Measurements from ENCODE around the gene CDH13. TPM values are rescaled to one million over a fixed set of nuclear protein-coding genes. Genes with fewer than 3 reads are reported as not detected.

CDH13 gene
- total RNA-seq, 4 donors from 2014 or later, result 3.1 to 13.5 (median 8.9) TPM

DNA sequence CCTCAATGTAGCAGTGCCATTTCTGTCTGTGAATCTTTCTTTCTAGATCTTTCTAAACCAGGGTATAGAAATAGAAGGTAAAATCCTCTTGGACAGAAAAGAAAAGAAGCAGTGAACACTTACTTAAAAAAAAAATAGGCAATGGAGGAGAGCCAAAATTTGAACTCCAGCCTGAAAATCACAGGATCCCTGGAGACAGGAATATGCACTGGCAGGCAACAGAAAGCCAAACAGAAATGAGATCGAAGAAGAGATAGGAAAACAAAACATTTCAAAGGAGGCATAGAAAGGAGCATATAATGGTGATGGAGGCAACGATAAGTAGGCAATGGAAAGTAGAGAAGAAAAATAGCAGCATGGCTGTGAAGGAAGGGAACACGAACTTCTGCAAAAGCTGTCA, 927.3 kb downstream of the CDH13 start:
- Histone ChIP-seq H3K9me3 (no peaks in the 10 kb centered on the region), H3K36me3 (no peaks in the 10 kb centered on the region), H3K27me3 (peaks cover 0 to 14% (median 0%) of the 10 kb centered on the region in 4 donors), H3K27ac (replicated peaks in 1 of 4) (no peak overlapping the region), H3K4me3 (no peak overlapping the region), H3K4me1 (no peaks in the 10 kb centered on the region)
- no peak for TF ChIP-seq POLR2A (IDR thresholded peaks at IDR 0.05; ENCODE audit: low read depth)
- TF ChIP-seq EP300 (IDR thresholded peaks at IDR 0.05), result no peak
- TF ChIP-seq CTCF (IDR thresholded peaks at IDR 0.05), result no peak
- no peak for TF ChIP-seq POLR2AphosphoS5 (IDR thresholded peaks at IDR 0.05)
- DNase-seq (ENCODE audit: extremely low spot score), result no peak
- intact Hi-C loops (cut with DNase I), result no loop called here
- 62% methylated on average over 3 of the region's 3 CpGs for WGBS

DNA sequence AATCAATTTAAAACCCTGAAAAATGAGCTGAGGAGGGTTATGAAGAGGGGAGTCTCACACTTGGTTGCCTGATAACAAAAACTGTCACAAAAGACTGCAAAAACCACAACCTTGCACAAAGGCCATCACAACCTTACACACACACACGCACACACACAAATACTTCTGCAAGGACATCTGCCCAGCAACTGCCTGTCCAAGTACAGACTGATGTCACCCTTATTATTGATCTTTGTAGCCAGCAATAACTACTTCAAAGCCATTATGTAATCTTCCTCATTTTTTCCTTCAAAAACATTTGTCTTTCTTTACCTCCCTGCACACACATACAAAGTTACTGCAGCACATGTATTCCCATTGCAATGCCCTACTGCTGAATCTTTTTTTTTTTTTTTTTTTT, 927.8 kb downstream of the CDH13 start:
- no peaks in the 10 kb centered on the region for H3K4me1 ChIP-seq
- 71% methylated on average over 1 of the region's 1 CpG for WGBS
- intact Hi-C loops (cut with DNase I), result no loop called here
- no peaks in the 10 kb centered on the region for H3K36me3 ChIP-seq
- no peak overlapping the region for H3K27ac ChIP-seq (replicated peaks in 1 of 4)
- no peak overlapping the region for H3K4me3 ChIP-seq
- DNase-seq (ENCODE audit: extremely low spot score), result no peak
- H3K27me3 ChIP-seq, result peaks cover 0 to 14% (median 0%) of the 10 kb centered on the region in 4 donors
- no peaks in the 10 kb centered on the region for H3K9me3 ChIP-seq
- TF ChIP-seq POLR2A (IDR thresholded peaks at IDR 0.05; ENCODE audit: low read depth) (no peak), CTCF (IDR thresholded peaks at IDR 0.05) (no peak), EP300 (IDR thresholded peaks at IDR 0.05) (no peak), POLR2AphosphoS5 (IDR thresholded peaks at IDR 0.05) (no peak)

DNA sequence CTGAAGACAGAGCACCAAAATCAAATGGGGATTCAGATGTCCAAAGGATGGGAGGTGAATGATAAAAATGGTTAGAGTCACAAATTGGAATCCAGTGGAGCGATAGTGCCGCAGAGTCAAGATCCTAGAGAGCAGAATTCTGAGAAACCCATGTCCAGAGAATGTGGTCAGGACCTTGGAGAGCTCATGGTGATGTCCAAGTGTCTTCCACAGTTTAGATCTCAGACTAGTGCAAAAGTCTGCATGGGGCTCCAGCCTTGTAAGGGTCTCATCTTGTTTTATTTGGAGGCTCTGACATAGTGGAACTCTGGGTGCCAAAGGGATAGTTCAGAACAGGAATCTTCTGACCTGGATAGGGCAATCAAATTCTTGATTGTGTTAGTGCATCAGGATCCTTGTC, 935.1 kb downstream of the CDH13 start:
- Histone ChIP-seq H3K4me3 (no peak overlapping the region), H3K9me3 (no peaks in the 10 kb centered on the region), H3K36me3 (no peaks in the 10 kb centered on the region), H3K27me3 (peaks cover 0 to 5% (median 0%) of the 10 kb centered on the region in 4 donors), H3K4me1 (no peaks in the 10 kb centered on the region), H3K27ac (replicated peaks in 1 of 4) (no peak overlapping the region)
- intact Hi-C loops (cut with DNase I), result no loop called here
- no peak for TF ChIP-seq EP300 (IDR thresholded peaks at IDR 0.05)
- DNase-seq (ENCODE audit: extremely low spot score), result no peak
- 93% methylated on average over 2 of the region's 2 CpGs for WGBS

GRCh38 chr16:83568345-83568744, 941.6 kb downstream of the CDH13 start:
- Histone ChIP-seq H3K36me3 (no peaks in the 10 kb centered on the region), H3K27ac (replicated peaks in 1 of 4) (no peak overlapping the region), H3K27me3 (no peaks in the 10 kb centered on the region), H3K9me3 (no peaks in the 10 kb centered on the region), H3K4me3 (no peak overlapping the region), H3K4me1 (no peaks in the 10 kb centered on the region)
- no peak for TF ChIP-seq EP300 (IDR thresholded peaks at IDR 0.05)
- TF ChIP-seq POLR2A (IDR thresholded peaks at IDR 0.05; ENCODE audit: low read depth), result no peak
- TF ChIP-seq CTCF (IDR thresholded peaks at IDR 0.05), result no peak
- TF ChIP-seq POLR2AphosphoS5 (IDR thresholded peaks at IDR 0.05), result no peak
- WGBS, result 62% methylated on average over 7 of the region's 7 CpGs
- intact Hi-C loops (cut with DNase I), result no loop called here
- DNase-seq (ENCODE audit: extremely low spot score), result no peak

- intact Hi-C loops (cut with DNase I), result no loop called here
- TF ChIP-seq POLR2A (IDR thresholded peaks at IDR 0.05; ENCODE audit: low read depth), result no peak
- no peak for TF ChIP-seq EP300 (IDR thresholded peaks at IDR 0.05)
- TF ChIP-seq CTCF (IDR thresholded peaks at IDR 0.05), result no peak
- no peak for TF ChIP-seq POLR2AphosphoS5 (IDR thresholded peaks at IDR 0.05)
- Histone ChIP-seq H3K4me1 (no peaks in the 10 kb centered on the region), H3K27me3 (no peaks in the 10 kb centered on the region), H3K9me3 (peaks cover 0 to 11% (median 5%) of the 10 kb centered on the region in 4 donors), H3K36me3 (no peaks in the 10 kb centered on the region), H3K4me3 (no peak overlapping the region), H3K27ac (replicated peaks in 1 of 4) (no peak overlapping the region)
- no peak for DNase-seq (ENCODE audit: extremely low spot score)
- 82% methylated on average over 6 of the region's 6 CpGs for WGBS
Measured at GRCh38 chr16:83574388-83574787, 947.6 kb downstream of the CDH13 start.

All from esophagus muscularis mucosa (tissue), 4 donors.